MCF 10A (cell line): ENCODE results near the gene GCNT3. TPM values are rescaled to one million over a fixed set of nuclear protein-coding genes. Genes with fewer than 3 reads are reported as not detected.
A peak's percentile ranks its signal among the peaks of the same experiment; 100 is the strongest.

ENCODE experiments used
- BruUV-seq: library from RNA; stranded (reverse); fragments of 400-500 nt; replicated peaks from 2 replicates; lab custom pipeline; 2021; lab: Mats Ljungman, UMichigan
- CTCF ChIA-PET: fragments of 300-600 bp; sonication (Branson Sonifier 250); formaldehyde crosslinking; extraction: SDS; loops from one replicate; lab custom pipeline; 2021; ENCODE audit warnings: antibody characterized with exemption, inconsistent platforms; lab: Yijun Ruan, JAX
- POLR2A ChIA-PET: fragments of 300-600, 350-650 bp; sonication (Branson Sonifier 250); formaldehyde crosslinking; extraction: SDS; loops from one replicate; lab custom pipeline; 2020; ENCODE audit warnings: antibody characterized with exemption, inconsistent platforms; lab: Yijun Ruan, JAX
- DNase-seq: peaks from one replicate; pipeline ENCODE4 v3.0.0-alpha.2; 2018; ENCODE audit not compliant: unreplicated experiment
- H3K27ac Mint-ChIP-seq: one replicate; pipeline ENCODE4 v1.8.0; 2022; ENCODE audit warnings: mild to moderate bottlenecking, low read depth, mixed read lengths; ENCODE audit not compliant: unreplicated experiment
- H3K27me3 Mint-ChIP-seq: one replicate; pipeline ENCODE4 v1.8.0; 2022; ENCODE audit warnings: mixed read lengths; ENCODE audit not compliant: insufficient read depth, unreplicated experiment
- H3K36me3 Mint-ChIP-seq: one replicate; pipeline ENCODE4 v1.8.0; 2022; ENCODE audit warnings: mild to moderate bottlenecking, moderate library complexity, mixed read lengths; ENCODE audit not compliant: insufficient read depth, unreplicated experiment
- H3K4me1 Mint-ChIP-seq: one replicate; pipeline ENCODE4 v1.8.0; 2022; ENCODE audit warnings: mixed read lengths; ENCODE audit not compliant: insufficient read depth, unreplicated experiment
- H3K4me3 Mint-ChIP-seq: one replicate; pipeline ENCODE4 v1.8.0; 2022; ENCODE audit warnings: mild to moderate bottlenecking, moderate library complexity, mixed read lengths; ENCODE audit not compliant: unreplicated experiment
- H3K9me3 Mint-ChIP-seq: one replicate; pipeline ENCODE4 v1.8.0; 2022; ENCODE audit warnings: mixed read lengths; ENCODE audit not compliant: unreplicated experiment
- intact Hi-C: fragments of 100-400 bp; cut with micrococcal nuclease; formaldehyde crosslinking; loops from 2 replicates; pipeline ENCODE4 v1.14.1; 2022
- total RNA-seq: library from RNA; stranded (reverse); gene quantifications from 2 replicates; pipeline ENCODE4 v1.2.3, GENCODE V29; 2022
- TF ChIP-seq, protein P1 (sequence below): fragments of 200-600 bp; IDR thresholded peaks from one replicate; pipeline ENCODE4 v1.8.0; 2022; ENCODE audit warnings: antibody characterized with exemption, mild to moderate bottlenecking; ENCODE audit not compliant: unreplicated experiment

The GCNT3 gene
- total RNA-seq, 1 experiment from 2014 or later: not detected

DNA sequence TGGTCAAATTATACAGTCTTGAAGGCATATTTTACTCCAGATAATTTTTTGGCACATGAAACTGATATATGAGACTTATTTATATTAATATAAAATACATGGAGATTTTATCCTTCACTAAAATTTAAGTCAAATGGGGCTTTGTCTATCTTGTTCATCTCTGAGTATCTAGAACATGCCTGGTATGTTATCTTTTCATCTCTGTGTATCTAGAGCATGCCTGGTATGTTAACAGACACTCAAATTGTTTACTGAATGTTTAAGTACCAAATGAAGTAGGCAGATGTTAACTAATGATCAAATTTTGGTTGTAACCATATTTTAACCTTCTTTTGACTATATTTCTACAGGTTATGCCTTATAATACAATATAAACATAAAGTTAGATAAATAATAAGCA is 38.0 kb downstream of the GCNT3 start:
- intact Hi-C loops: no loop called here
- H3K27ac Mint-ChIP-seq: no peak overlapping the region
- ChIA-PET POLR2A (interaction anchor here (0.7 to 5.3 kb wide), 3 partner anchors 7 to 117 kb away, joined by 3 to 31 read pairs (median 3); partner anchors contain the start of gene GTF2A2), CTCF (no interaction called here)
- H3K36me3 Mint-ChIP-seq: peaks cover 53% of the 10 kb centered on the region
- H3K27me3 Mint-ChIP-seq: no peaks in the 10 kb centered on the region
- TF ChIP-seq, protein P1, sequence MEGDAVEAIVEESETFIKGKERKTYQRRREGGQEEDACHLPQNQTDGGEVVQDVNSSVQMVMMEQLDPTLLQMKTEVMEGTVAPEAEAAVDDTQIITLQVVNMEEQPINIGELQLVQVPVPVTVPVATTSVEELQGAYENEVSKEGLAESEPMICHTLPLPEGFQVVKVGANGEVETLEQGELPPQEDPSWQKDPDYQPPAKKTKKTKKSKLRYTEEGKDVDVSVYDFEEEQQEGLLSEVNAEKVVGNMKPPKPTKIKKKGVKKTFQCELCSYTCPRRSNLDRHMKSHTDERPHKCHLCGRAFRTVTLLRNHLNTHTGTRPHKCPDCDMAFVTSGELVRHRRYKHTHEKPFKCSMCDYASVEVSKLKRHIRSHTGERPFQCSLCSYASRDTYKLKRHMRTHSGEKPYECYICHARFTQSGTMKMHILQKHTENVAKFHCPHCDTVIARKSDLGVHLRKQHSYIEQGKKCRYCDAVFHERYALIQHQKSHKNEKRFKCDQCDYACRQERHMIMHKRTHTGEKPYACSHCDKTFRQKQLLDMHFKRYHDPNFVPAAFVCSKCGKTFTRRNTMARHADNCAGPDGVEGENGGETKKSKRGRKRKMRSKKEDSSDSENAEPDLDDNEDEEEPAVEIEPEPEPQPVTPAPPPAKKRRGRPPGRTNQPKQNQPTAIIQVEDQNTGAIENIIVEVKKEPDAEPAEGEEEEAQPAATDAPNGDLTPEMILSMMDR: no peak
- DNase-seq: no peak
- peaks cover 1% of the 10 kb centered on the region for H3K4me1 Mint-ChIP-seq
- no peak overlapping the region for H3K4me3 Mint-ChIP-seq
- peaks cover 6% of the 10 kb centered on the region for H3K9me3 Mint-ChIP-seq
- BruUV-seq: no TSS peak

GRCh38 chr15:59654046-59654445 is 42.5 kb downstream of the GCNT3 start:
- intact Hi-C loops: no loop called here
- no peak for DNase-seq
- Mint-ChIP-seq H3K9me3 (peaks cover 6% of the 10 kb centered on the region), H3K27me3 (no peaks in the 10 kb centered on the region), H3K27ac (no peak overlapping the region), H3K4me1 (no peaks in the 10 kb centered on the region), H3K4me3 (no peak overlapping the region), H3K36me3 (peaks cover 34% of the 10 kb centered on the region)
- BruUV-seq: no TSS peak
- POLR2A ChIA-PET: interaction anchor here (2.2 kb wide), 1 partner anchor 35 kb away, joined by 10 read pairs; the partner anchor contains the start of gene BNIP2
- CTCF ChIA-PET: interaction anchor here (2.2 kb wide), 1 partner anchor 125 kb away, joined by 13 read pairs; no protein-coding TSS in a partner anchor
- TF ChIP-seq, protein P1: no peak

DNA sequence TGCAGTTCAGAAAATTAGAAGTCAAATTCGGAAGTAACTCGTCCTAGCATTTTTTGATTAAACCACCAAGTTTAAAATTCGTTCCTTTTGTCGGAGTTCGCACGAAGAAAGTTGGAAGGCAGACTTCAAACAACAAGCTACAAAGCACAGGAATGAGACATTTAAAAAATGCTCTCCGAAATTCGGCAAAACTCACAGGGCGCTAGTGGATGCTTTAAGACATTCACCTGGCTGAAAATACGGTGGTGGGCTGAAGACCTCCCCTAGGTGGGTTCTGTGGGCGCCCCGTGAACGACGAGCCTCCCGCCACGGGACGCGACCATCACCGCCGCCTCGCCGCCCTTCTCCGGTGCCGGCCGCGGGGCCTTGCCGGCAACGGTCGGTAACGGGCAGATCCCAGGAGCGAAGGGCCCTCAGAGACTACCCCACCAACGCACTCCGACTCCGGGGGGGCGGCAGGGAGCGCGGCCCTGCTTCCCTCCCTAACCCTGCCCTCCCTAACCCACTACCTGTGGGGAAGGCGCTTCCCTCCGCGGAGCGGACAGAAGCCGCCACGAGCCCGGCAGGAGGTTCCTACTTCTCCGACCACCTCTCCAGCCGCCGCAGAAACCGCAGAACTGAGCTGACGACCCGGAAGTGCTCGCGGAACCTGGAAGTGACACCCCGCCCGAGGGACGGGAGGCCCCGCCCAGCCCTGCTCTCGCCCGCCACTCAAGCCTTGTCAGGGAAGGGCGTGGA is 45.5 kb downstream of the GCNT3 start, which contains the start of gene GTF2A2:
GTF2A2 (minus strand) TSS at position 619 of the 738 bp plus-strand sequence. CDS start 5,238 bp downstream, outside the sequence.
- H3K27me3 Mint-ChIP-seq: no peaks in the 10 kb centered on the region
- TSS peak; percentile 63 for BruUV-seq
- peaks cover 21% of the 10 kb centered on the region for H3K36me3 Mint-ChIP-seq
- ChIA-PET POLR2A (interaction anchor here (0.5 to 3.6 kb wide), 23 partner anchors 9 to 736 kb away, joined by 3 to 31 read pairs (median 3); partner anchors contain the start of genes BNIP2 and GCNT3), CTCF (interaction anchor here (0.6 to 2.1 kb wide), 7 partner anchors 16 to 265 kb away, joined by 3 to 11 read pairs (median 3); no protein-coding TSS in a partner anchor)
- H3K9me3 Mint-ChIP-seq: peaks cover 6% of the 10 kb centered on the region
- TF ChIP-seq, protein P1: no peak
- H3K27ac Mint-ChIP-seq: peak within 1 kb of the TSS; percentile 84
- DNase-seq: peak; percentile 96
- no peak within 1 kb of the TSS for H3K4me3 Mint-ChIP-seq
- no peaks in the 10 kb centered on the region for H3K4me1 Mint-ChIP-seq
- intact Hi-C loops: no loop called here

GRCh38 chr15:59657635-59658125 is 46.1 kb downstream of the GCNT3 start:
- TF ChIP-seq, protein P1: no peak
- H3K9me3 Mint-ChIP-seq: peaks cover 3% of the 10 kb centered on the region
- BruUV-seq: no TSS peak
- H3K4me1 Mint-ChIP-seq: no peaks in the 10 kb centered on the region
- ChIA-PET POLR2A (interaction anchor here (0.5 to 3.6 kb wide), 21 partner anchors 9 to 735 kb away, joined by 3 to 31 read pairs (median 3); partner anchors contain the start of genes BNIP2 and GCNT3), CTCF (interaction anchor here (0.6 to 2.1 kb wide), 2 partner anchors 89 to 129 kb away, joined by 3 to 11 read pairs; no protein-coding TSS in a partner anchor)
- peak overlapping the region; percentile 84 for H3K27ac Mint-ChIP-seq
- DNase-seq: no peak
- H3K27me3 Mint-ChIP-seq: no peaks in the 10 kb centered on the region
- intact Hi-C loops: no loop called here
- H3K36me3 Mint-ChIP-seq: peaks cover 22% of the 10 kb centered on the region
- no peak overlapping the region for H3K4me3 Mint-ChIP-seq
